Right cardiac atrium (tissue), 5 donors: ENCODE results near the gene EPG5. TPM values are rescaled to one million over a fixed set of nuclear protein-coding genes. Genes with fewer than 3 reads are reported as not detected.
"Not testable (repeated sequence)": the region's sequence is repeated elsewhere in the genome, so short reads cannot be mapped to it uniquely, and the experiment has no call there.

Source experiments
- ATAC-seq, 2 donors: fragments of 200-7000 bp; cut with Tn5 transposase; one replicate each; pipeline versions ENCODE4 v1.8.0 to v1.9.1; 2020; ENCODE audit warnings: moderate library complexity in 2 of 2, mild to moderate bottlenecking in 1 of 2
- DNase-seq, 3 donors: peaks; one replicate each; pipeline ENCODE4 v3.0.0-alpha.2; 2020
- H3K27ac ChIP-seq: one replicate; pipeline ENCODE4 v1.5.1; 2013; ENCODE audit warnings: mild to moderate bottlenecking, low read length, control low read depth, moderate library complexity
- H3K27me3 ChIP-seq: one replicate; pipeline ENCODE4 v1.6.1; 2013; ENCODE audit not compliant: control insufficient read depth, insufficient read depth
- H3K4me1 ChIP-seq: one replicate; pipeline ENCODE4 v1.6.1; 2013; ENCODE audit warnings: low read length; ENCODE audit not compliant: control insufficient read depth, insufficient read depth
- H3K4me3 ChIP-seq: one replicate; pipeline ENCODE4 v1.5.1; 2013; ENCODE audit warnings: low read length, control low read depth
- H3K9me3 ChIP-seq: one replicate; pipeline ENCODE4 v1.6.1; 2013; ENCODE audit warnings: low read length; ENCODE audit not compliant: control insufficient read depth
- whole genome bisulfite sequencing: extraction: QIAGEN DNeasy Blood & Tissue Kit; methylation state at CpG from one replicate; pipeline ENCODE4 v1.1.7; 2013; 5-methylcytosine and 5-hydroxymethylcytosine counted together
- intact Hi-C, 4 donors: fragments of 100-400 bp; cut with DNase I; formaldehyde crosslinking; loops; one replicate each; pipeline versions ENCODE4 v1.11.0 to v1.14.0; 2022 to 2023
- polyA plus RNA-seq: library from polyadenylated mRNA; stranded (reverse); fragments of 200-250 nt; gene quantifications from one replicate; pipeline ENCODE4 v1.2.3, GENCODE V29; 2013
- total RNA-seq, 4 donors: library from RNA; stranded (reverse); fragmentation: NEBNext Ultra II Directional; extraction: Animal tissue kit (Norgen Biotek cat#: 25700); gene quantifications; one replicate each; pipeline ENCODE4 v1.2.1, GENCODE V29; 2021
- donor health status: healthy with polysubstance abuse.
- donor health status: DM: no; HTN: yes; CAD: no.
- donor health status: DM: no; HTN: no; CAD: no.
- donor health status: DM: no; HTN: yes; CAD: no; lungs with severe emphysema.
- donor health status: DM: yes; HTN: yes; CAD: no.

EPG5 gene
- total and polyA plus RNA-seq, 5 donors: 8.2 to 22.0 (median 20.8) TPM

DNA sequence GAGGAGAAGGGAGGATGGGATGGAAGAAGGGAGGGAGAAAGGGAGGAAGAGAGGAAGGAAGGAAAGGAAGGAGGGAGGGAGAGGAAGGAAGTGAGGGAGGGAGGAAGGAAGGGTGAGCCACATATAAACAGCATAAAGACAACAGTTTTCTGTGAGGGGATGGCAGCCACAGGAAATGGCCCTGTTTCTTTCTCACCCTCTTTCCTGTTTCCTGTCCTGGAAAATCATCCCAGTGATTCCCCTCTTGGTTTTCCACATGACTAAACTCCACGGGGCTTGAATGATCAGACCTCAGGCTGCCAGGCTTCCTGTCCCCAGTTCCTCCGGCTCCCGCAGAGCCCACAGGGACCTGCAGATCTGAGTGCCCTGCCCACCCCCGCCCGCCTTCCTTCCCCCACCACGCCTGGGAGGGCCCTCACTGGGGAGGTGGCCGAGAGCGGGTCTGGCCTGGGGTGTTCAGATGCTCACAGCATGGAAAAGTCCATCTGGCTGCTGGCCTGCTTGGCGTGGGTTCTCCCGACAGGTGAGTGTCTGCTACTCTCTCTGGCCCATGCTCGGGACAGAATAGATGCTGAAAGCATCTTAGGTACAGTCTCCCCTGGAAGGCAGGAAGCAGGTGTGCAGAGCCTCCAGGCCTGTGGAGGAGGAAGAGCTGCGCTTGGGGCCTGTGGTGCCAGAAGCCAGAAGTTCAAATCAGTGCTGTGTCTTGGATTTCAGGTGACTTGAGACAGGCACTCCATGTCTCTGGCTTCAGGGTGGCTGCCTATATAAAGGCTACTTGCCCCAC lies 141.7 kb downstream of the EPG5 start, which contains the start of gene SIGLEC15:
SIGLEC15 (plus strand) TSS at position 418 of the 787 bp plus-strand sequence; CDS start at position 472, 54 bp downstream.
- Histone ChIP-seq H3K9me3 (no peaks in the 10 kb centered on the region), H3K4me3 (no peak within 1 kb of the TSS), H3K4me1 (peaks cover 5% of the 10 kb centered on the region), H3K27me3 (no peaks in the 10 kb centered on the region), H3K27ac (no peak within 1 kb of the TSS)
- WGBS: 56% methylated on average over 12 of the region's 12 CpGs
- intact Hi-C loops: no loop called here
- peak in 1 of 2 donors; percentile 17 for ATAC-seq
- DNase-seq: no peak

DNA sequence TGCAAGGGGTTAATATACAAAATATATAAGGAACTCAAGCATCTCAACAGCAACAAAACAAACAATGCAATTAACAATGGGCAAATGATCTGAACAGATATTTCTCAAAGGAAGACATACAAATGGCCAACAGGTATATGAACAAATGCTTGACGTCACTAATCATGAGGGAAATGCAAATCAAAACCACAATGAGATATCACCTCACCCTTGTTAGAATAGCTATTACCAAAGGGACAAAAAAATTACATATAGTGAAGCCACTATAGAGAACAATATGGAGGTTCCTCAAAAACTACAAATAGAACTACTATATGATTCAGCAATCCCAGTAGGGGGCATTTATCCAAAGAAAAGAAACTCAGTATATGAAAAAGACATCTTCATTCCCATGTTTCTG lies 145.4 kb downstream of the EPG5 start:
- intact Hi-C loops: no loop called here

DNA sequence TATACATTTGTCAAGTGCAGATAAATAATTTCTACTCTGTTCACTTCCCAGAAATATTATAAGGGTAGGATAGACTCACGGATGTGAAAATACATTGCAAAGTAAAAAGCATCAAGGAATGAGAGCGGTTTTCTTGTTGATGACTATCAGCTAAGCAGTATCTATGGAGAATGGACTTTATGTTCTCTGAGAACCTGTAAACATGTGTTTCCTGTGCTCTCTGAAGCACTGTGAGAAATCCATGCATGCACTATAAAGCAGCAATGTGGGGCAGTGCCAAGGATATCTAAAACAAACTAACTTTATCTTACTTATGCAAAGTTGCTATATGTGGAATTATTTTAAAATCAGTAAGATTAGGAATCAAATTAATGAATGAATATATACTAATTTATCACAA lies 146.1 kb downstream of the EPG5 start:
- no peak overlapping the region for H3K27ac ChIP-seq
- ATAC-seq (no peak), DNase-seq (no peak)
- intact Hi-C loops: no loop called here
- H3K27me3 ChIP-seq: no peaks in the 10 kb centered on the region
- 87% methylated on average over 2 of the region's 2 CpGs for WGBS
- H3K4me3 ChIP-seq: no peak overlapping the region
- no peaks in the 10 kb centered on the region for H3K9me3 ChIP-seq
- H3K4me1 ChIP-seq: no peaks in the 10 kb centered on the region

More for the DNA sequence above, 145.4 kb downstream of the EPG5 start:
- DNase-seq (no peak), ATAC-seq (no peak)
- no peak overlapping the region for H3K4me3 ChIP-seq
- 88% methylated on average over 1 of the region's 1 CpG for WGBS
- no peaks in the 10 kb centered on the region for H3K27me3 ChIP-seq
- H3K9me3 ChIP-seq: no peaks in the 10 kb centered on the region
- no peaks in the 10 kb centered on the region for H3K4me1 ChIP-seq
- no peak overlapping the region for H3K27ac ChIP-seq

DNA sequence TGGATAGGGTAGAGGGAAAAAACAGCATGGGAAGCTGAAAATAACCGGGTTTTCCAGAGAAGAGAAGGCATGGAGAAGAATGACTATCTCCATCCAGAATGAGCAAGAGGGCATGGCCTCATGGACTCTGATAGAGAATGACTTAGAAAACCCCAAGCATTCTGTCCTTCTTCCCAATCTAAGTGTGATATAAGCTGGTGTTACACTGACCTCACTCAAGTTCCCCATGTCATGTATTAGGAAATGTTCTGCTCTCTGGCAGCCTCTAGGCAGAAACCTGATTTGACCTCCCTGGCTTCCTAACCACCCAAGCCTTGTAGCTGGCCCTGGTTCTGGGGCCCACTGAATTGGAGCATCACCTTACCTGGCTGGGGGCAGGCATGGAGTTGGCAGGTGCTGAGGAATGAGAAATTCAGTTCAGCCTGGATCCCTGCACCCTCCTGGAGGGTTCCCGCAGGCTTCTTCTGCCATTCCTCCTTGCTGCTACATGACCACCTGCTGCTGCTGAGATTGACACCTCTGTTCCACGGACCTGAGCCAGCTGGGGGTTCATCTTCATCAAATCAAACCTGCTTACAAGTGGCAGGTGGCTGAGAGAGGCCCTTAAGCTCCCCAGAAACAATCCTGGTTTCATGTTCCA lies 146.9 kb downstream of the EPG5 start:
- Histone ChIP-seq H3K27ac (no peak overlapping the region), H3K4me3 (no peak overlapping the region), H3K27me3 (no peaks in the 10 kb centered on the region), H3K4me1 (no peaks in the 10 kb centered on the region), H3K9me3 (no peaks in the 10 kb centered on the region)
- WGBS: 68% methylated on average over 3 of the region's 3 CpGs
- intact Hi-C loops: no loop called here
- DNase-seq (no peak), ATAC-seq (no peak)

DNA sequence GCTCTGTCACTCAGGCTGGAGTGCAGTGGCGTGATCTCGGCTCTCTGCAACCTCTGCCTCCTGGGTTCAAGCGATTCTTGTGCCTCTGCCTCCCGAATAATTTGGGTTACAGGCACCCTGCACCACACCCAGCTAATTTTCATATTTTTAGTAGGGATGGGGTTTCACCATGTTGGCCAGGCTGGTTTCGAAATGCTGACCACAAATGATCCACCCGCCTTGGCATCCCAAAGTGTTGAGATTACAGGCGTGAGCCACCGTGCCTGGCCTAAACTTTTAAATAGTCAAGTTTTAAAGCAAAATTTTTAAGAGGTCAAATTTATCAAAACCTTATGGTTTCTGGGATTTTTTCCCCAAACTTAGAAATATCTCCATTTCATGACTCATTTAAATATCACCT lies 148.4 kb downstream of the EPG5 start:
- H3K4me3 ChIP-seq, intact Hi-C loops, DNase-seq, H3K9me3 ChIP-seq, ATAC-seq, H3K27ac ChIP-seq, H3K27me3 ChIP-seq, H3K4me1 ChIP-seq: not testable (repeated sequence)
- WGBS: 86% methylated on average over 8 of the region's 8 CpGs

DNA sequence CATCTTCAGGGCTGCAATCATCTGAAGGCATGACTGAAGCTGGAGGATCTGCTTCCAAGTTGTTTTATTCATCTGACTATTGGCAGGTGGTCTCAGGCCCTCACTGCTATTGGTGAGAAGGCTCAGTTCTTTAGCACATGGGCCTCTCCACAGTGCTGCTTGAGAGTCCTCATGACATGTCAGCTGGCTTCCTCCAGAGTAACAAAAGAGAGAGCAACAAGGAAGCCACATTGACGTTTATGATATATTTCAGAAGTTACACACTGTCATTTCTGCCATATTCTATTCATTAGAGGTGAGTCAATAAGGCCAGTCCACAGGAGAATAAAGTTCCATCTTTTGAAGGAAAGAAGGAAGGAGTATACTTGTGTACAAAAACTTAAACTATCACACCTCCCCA lies 149.6 kb downstream of the EPG5 start:
- Histone ChIP-seq H3K27ac (no peak overlapping the region), H3K4me1 (no peaks in the 10 kb centered on the region), H3K27me3 (no peaks in the 10 kb centered on the region), H3K9me3 (no peaks in the 10 kb centered on the region), H3K4me3 (no peak overlapping the region)
- DNase-seq (no peak), ATAC-seq (no peak)
- whole genome bisulfite sequencing: 70% methylated on average over 1 of the region's 1 CpG
- intact Hi-C loops: no loop called here

DNA sequence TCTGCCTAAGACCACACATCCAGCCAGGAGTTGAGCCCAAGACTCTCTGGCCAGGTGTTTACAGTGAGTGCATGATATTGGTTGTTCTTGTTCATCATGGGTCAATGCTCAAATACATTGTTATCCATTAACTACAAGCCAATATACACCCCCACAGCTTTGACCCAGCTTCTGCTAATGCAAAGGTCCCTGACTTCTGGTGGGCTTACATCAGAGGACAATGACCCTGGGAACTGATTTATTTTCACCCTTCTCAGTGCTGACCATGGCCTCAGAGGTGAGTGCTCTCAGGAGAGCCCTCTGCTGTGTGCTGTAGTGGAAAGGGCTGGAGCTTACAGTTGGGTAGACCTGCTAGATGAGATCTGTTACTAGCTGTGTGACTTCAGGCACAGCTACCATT lies 152.4 kb downstream of the EPG5 start:
- not testable (repeated sequence) for H3K4me3 ChIP-seq

DNA sequence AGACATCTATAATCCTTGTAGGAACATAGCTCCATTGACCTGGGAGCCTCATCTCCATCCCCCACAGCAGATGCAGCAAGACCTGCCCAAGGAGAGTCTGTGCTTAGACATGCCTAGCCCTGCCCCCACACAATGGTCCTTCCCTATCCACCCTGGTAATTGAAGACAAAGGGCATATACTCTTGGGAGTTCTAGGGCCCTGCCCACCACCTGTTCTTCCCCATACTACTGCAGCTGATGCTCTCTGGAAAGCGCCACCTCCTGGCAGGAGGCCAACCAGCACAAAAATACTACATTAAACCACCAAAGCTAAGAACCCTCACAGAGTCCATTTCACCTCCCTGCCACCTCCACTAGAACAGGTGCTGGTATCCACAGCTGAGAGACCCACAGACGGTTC lies 160.0 kb downstream of the EPG5 start:
- H3K27me3 ChIP-seq, ATAC-seq, DNase-seq, intact Hi-C loops, H3K4me1 ChIP-seq, H3K9me3 ChIP-seq, H3K4me3 ChIP-seq, H3K27ac ChIP-seq: not testable (repeated sequence)
- WGBS: 50% methylated on average over 2 of the region's 2 CpGs

More for the DNA sequence above, 152.4 kb downstream of the EPG5 start:
- H3K4me1 ChIP-seq, DNase-seq, H3K27me3 ChIP-seq, H3K27ac ChIP-seq, intact Hi-C loops, H3K9me3 ChIP-seq, ATAC-seq: not testable (repeated sequence)

DNA sequence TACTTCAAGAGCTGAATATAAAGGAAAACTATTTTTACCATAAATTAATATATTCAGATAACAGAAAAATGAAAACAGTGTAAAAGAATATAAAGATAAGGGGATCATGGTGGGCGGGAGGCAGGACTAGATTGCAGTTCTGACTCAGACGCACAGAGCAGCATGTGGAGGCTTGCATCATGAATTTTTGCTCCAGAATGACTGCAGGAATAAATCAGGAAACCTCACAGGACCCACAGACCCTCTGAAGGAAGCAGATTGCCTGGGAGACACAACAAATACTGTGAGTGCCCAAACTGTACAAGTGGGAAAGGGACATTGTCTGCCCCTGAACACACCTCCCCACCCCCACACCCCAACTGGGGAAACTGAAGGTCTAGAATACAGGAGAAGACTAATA lies 160.9 kb downstream of the EPG5 start:
- intact Hi-C loops: no loop called here
- no peak overlapping the region for H3K27ac ChIP-seq
- no peaks in the 10 kb centered on the region for H3K9me3 ChIP-seq
- DNase-seq: no peak
- H3K4me1 ChIP-seq: no peaks in the 10 kb centered on the region
- H3K4me3 ChIP-seq: no peak overlapping the region
- no peaks in the 10 kb centered on the region for H3K27me3 ChIP-seq
- no peak for ATAC-seq
- WGBS: 44% methylated on average over 2 of the region's 2 CpGs

DNA sequence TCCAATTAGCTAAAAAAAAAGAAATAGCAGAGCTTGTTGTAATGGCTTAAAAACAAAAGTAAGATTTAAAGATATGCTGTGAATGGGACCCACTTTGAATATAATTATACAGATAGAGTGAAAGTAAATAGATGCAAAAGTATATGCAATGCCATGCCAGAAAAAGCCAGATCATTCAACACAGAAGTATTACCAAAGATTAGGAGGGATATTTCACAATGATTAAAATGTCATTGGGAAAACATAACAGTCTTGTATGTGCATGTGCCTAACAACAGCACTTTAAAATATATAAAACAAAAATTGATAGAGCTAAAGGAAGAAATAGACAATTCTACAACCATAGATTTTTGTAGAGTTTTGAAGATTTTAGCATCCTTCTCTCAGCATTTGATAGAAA lies 161.6 kb downstream of the EPG5 start:
- no peak for DNase-seq
- no peak overlapping the region for H3K27ac ChIP-seq
- H3K9me3 ChIP-seq: no peaks in the 10 kb centered on the region
- intact Hi-C loops: no loop called here
- ATAC-seq: no peak
- H3K4me1 ChIP-seq: no peaks in the 10 kb centered on the region
- no peak overlapping the region for H3K4me3 ChIP-seq
- no peaks in the 10 kb centered on the region for H3K27me3 ChIP-seq

DNA sequence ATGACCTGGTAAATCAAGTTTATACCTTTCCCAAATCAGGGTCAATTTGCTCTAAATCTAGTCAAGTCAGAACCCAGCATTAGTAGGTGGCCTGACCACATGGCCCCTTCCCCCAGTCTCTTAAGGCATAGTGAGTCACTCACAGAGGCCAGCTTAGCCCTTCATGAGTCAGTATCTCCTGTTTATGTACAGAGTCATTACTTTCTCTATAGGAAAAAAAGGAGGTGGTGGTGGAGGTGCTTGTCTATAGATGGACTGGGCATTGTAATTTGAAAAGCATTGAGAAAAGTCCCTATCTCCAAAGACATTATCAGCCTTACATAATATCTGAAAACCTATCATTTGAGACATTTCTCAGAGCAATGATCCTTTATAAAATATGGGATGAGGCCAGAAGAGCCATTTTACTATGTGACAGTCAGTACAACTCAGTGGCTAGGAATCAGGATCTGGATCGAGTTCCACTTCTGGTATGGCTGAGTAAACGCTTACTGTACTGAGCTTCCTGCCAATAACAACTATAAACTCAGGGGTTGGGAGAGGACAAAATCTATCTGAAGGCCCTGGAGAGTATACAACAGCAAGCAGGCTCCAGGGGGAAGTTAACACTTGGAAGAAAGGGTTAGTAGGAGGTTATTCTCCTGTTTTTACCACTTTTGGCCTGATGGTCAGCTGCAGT lies 164.2 kb downstream of the EPG5 start:
- no peaks in the 10 kb centered on the region for H3K9me3 ChIP-seq
- intact Hi-C loops: no loop called here
- H3K4me3 ChIP-seq: no peak overlapping the region
- H3K4me1 ChIP-seq: no peaks in the 10 kb centered on the region
- 63% methylated on average over 2 of the region's 2 CpGs for WGBS
- no peak for ATAC-seq
- DNase-seq: no peak
- no peak overlapping the region for H3K27ac ChIP-seq
- no peaks in the 10 kb centered on the region for H3K27me3 ChIP-seq
